HG02759 (cell line): ENCODE measurements around the gene SYNE1.
A peak's percentile ranks its signal among the peaks of the same experiment; 100 is the strongest.

Experiments
- ATAC-seq: cut with Tn5 transposase; IDR thresholded peaks from one replicate; pipeline ENCODE4 v1.9.1; 2021; ENCODE audit warnings: mild to moderate bottlenecking, moderate library complexity; ENCODE audit not compliant: unreplicated experiment

The SYNE1 gene

GRCh38 chr6:152380993-152381898 lies 255.9 kb downstream of the SYNE1 start:
- ATAC-seq = no peak

- no peak for ATAC-seq
Observed at GRCh38 chr6:152380351-152380767, 256.8 kb downstream of the SYNE1 start.

GRCh38 chr6:152379423-152379822 lies 257.7 kb downstream of the SYNE1 start:
- ATAC-seq = no peak

- ATAC-seq = no peak
Observed at GRCh38 chr6:152378169-152378568, 259.0 kb downstream of the SYNE1 start.

GRCh38 chr6:152375197-152375596 lies 262.0 kb downstream of the SYNE1 start:
- ATAC-seq = no peak

- ATAC-seq = no peak
Observed at GRCh38 chr6:152372945-152373344, 264.2 kb downstream of the SYNE1 start.

- ATAC-seq = no peak
Observed at GRCh38 chr6:152371775-152372174, 265.4 kb downstream of the SYNE1 start.

- ATAC-seq = no peak
Observed at GRCh38 chr6:152368751-152369624, 268.2 kb downstream of the SYNE1 start.

- no peak for ATAC-seq
Observed at GRCh38 chr6:152364866-152365265, 272.3 kb downstream of the SYNE1 start.

GRCh38 chr6:152360034-152360433 lies 277.1 kb downstream of the SYNE1 start:
- no peak for ATAC-seq

- ATAC-seq = no peak
Observed at GRCh38 chr6:152356662-152357061, 280.5 kb downstream of the SYNE1 start.

GRCh38 chr6:152356016-152356415 lies 281.1 kb downstream of the SYNE1 start:
- no peak for ATAC-seq

GRCh38 chr6:152355166-152355565 lies 282.0 kb downstream of the SYNE1 start:
- ATAC-seq = no peak

- no peak for ATAC-seq
Observed at GRCh38 chr6:152353440-152353839, 283.7 kb downstream of the SYNE1 start.

- ATAC-seq = no peak
Observed at GRCh38 chr6:152351742-152352141, 285.4 kb downstream of the SYNE1 start.

- no peak for ATAC-seq
Observed at GRCh38 chr6:152351110-152351509, 286.1 kb downstream of the SYNE1 start.

- no peak for ATAC-seq
Observed at GRCh38 chr6:152348116-152348515, 289.0 kb downstream of the SYNE1 start.

- ATAC-seq = no peak
Observed at GRCh38 chr6:152343735-152344360, 293.3 kb downstream of the SYNE1 start.

- ATAC-seq = no peak
Observed at GRCh38 chr6:152341596-152341995, 295.6 kb downstream of the SYNE1 start.

- ATAC-seq = peak; percentile 91
Observed at GRCh38 chr6:152338335-152339125, 298.6 kb downstream of the SYNE1 start.
